ENCODE measurements around the gene ASGR1.

- TF ChIP-seq, protein P1, sequence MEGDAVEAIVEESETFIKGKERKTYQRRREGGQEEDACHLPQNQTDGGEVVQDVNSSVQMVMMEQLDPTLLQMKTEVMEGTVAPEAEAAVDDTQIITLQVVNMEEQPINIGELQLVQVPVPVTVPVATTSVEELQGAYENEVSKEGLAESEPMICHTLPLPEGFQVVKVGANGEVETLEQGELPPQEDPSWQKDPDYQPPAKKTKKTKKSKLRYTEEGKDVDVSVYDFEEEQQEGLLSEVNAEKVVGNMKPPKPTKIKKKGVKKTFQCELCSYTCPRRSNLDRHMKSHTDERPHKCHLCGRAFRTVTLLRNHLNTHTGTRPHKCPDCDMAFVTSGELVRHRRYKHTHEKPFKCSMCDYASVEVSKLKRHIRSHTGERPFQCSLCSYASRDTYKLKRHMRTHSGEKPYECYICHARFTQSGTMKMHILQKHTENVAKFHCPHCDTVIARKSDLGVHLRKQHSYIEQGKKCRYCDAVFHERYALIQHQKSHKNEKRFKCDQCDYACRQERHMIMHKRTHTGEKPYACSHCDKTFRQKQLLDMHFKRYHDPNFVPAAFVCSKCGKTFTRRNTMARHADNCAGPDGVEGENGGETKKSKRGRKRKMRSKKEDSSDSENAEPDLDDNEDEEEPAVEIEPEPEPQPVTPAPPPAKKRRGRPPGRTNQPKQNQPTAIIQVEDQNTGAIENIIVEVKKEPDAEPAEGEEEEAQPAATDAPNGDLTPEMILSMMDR (IDR thresholded peaks at IDR 0.05) = no peak
- TF ChIP-seq POLR2A (IDR thresholded peaks at IDR 0.05) = no peak
Measured at GRCh38 chr17:7156342-7156940, 22.7 kb downstream of the ASGR1 start.
